Rectal smooth muscle tissue (tissue), 1 donor: Measurements from ENCODE around the gene BMP4.

Source experiments
- H3K27ac ChIP-seq: one replicate; pipeline ENCODE4 v1.7.0; 2013; ENCODE audit warnings: low read depth, low read length, inconsistent platforms
- H3K27me3 ChIP-seq: one replicate; pipeline ENCODE4 v1.7.0; 2013; ENCODE audit warnings: low read length; ENCODE audit not compliant: control insufficient read depth, insufficient read depth
- H3K36me3 ChIP-seq: one replicate; pipeline ENCODE4 v1.7.0; 2013; ENCODE audit warnings: low read length; ENCODE audit not compliant: control insufficient read depth, insufficient read depth
- H3K4me1 ChIP-seq: one replicate; pipeline ENCODE4 v1.7.0; 2013; ENCODE audit warnings: low read length; ENCODE audit not compliant: control insufficient read depth, insufficient read depth
- H3K4me3 ChIP-seq: one replicate; pipeline ENCODE4 v1.7.0; 2013; ENCODE audit warnings: low read length
- H3K9ac ChIP-seq: one replicate; pipeline ENCODE4 v1.7.0; 2013; ENCODE audit warnings: low read length

The BMP4 gene

DNA sequence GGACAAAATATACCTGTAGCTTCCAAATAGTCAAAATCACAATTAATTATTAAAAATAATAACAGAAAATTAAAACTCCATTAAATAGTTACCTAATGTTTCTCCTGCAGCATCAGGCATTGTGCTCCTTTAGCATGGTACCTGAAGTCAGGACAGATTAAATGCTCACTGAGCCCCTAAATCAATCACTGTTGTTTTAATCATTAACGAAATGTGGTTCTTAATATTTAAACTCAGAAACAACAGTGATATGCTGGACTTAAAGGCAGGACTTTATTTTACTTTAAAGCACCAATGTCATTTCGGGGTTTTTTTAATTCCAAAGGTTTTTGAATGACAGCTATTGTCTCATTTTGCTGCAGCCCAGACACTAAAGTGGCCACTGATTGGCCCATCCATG, 2.0 kb upstream of the BMP4 start:
- H3K36me3 ChIP-seq, result no peaks in the 10 kb centered on the region
- no peaks in the 10 kb centered on the region for H3K4me1 ChIP-seq
- H3K9ac ChIP-seq, result no peak overlapping the region
- no peak overlapping the region for H3K27ac ChIP-seq
- no peak overlapping the region for H3K4me3 ChIP-seq
- H3K27me3 ChIP-seq, result peaks cover 17% of the 10 kb centered on the region

- Histone ChIP-seq H3K9ac (no peak overlapping the region), H3K27ac (no peak overlapping the region), H3K36me3 (no peaks in the 10 kb centered on the region), H3K27me3 (peaks cover 15% of the 10 kb centered on the region), H3K4me3 (no peak overlapping the region), H3K4me1 (no peaks in the 10 kb centered on the region)
Measured at GRCh38 chr14:53957739-53958138, 1.1 kb upstream of the BMP4 start.

DNA sequence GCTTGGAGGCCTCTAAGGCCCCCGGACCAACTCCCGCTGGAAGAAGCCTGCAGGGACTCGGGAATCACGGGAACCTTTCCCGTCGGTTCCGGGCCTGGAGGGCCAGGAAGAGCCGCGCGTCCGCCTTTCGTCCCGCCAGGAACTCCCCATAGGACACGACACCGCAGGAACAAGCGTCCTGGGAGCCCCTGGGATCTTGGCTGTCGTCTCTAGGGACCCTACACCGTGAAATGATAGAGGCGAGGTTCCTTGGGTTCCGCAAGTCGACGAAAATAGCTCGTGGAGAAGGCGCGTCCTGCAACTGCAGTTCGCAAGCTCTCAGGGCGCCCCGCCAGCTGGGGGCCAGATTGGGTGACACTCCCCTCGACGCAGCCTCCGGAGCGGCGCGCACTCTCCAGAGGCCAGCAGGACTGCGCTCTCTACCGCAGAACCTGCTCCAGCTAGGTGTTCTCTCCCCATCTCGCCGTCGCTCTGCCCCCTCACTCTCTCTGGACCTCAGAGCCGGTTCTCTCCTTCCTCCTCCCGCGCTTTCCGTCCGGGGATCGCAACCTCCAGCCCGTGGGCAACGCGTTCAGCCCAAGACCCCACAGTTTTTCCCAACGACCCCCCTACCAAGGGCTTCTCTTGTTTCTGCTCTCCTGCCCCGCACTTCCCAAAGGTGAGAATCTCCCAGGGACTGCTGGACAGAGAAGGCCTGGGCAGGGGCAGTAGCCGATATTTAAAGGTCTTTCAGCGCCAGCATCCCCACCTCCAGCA, 776 bp downstream of the BMP4 start:
- Histone ChIP-seq H3K36me3 (no peaks in the 10 kb centered on the region), H3K27ac (peak overlapping the region; percentile 31), H3K4me3 (peak overlapping the region; percentile 68), H3K27me3 (peaks cover 15% of the 10 kb centered on the region), H3K4me1 (no peaks in the 10 kb centered on the region), H3K9ac (no peak overlapping the region)

- H3K36me3 ChIP-seq, result peaks cover under 1% of the 10 kb centered on the region
- H3K9ac ChIP-seq, result no peak overlapping the region
- H3K4me3 ChIP-seq, result peak overlapping the region; percentile 68
- peaks cover 15% of the 10 kb centered on the region for H3K27me3 ChIP-seq
- peak overlapping the region; percentile 70 for H3K27ac ChIP-seq
- H3K4me1 ChIP-seq, result no peaks in the 10 kb centered on the region
Measured at GRCh38 chr14:53955229-53955556, 1.4 kb downstream of the BMP4 start.

DNA sequence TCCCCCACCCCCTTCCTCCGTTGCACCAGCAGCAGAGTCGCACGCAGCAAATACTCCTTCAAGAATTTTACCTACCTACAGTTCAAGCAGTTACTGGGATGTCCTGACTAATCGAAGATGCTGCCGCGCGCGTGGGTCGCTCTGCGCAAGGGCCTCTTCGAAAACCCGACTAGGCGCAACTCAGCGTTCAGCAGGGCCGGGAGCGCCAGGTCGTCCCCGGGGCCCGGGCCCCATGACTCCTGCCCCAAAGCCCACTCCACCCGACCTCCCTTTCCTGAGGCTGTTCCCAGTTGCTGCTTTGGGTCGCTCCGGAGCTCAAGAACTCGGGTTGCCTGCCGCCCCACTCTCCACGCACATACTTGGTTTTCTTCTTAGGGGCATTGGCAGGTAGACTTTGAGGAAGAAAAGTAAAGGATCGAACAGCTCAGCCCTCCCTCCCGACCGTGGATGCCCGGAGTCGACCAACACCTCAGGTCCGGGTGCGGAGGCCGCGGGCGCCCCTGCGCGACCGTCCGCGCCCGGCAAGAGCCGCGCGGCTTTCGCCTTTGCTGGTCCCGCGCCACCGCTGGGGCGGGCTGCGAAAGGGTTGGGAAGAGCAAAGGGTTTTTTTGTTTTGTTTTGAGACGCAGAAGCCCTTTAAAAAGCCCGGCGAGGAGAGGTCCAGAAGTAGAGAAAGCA, 1.9 kb downstream of the BMP4 start:
- Histone ChIP-seq H3K36me3 (peaks cover 2% of the 10 kb centered on the region), H3K4me3 (peak overlapping the region; percentile 68), H3K9ac (peak overlapping the region; percentile 38), H3K27me3 (peaks cover 15% of the 10 kb centered on the region), H3K27ac (peak overlapping the region; percentile 70), H3K4me1 (no peaks in the 10 kb centered on the region)

GRCh38 chr14:53953828-53954550, 2.6 kb downstream of the BMP4 start:
- peak overlapping the region; percentile 70 for H3K27ac ChIP-seq
- peaks cover 15% of the 10 kb centered on the region for H3K27me3 ChIP-seq
- no peaks in the 10 kb centered on the region for H3K4me1 ChIP-seq
- peak overlapping the region; percentile 68 for H3K4me3 ChIP-seq
- no peak overlapping the region for H3K9ac ChIP-seq
- H3K36me3 ChIP-seq, result peaks cover 2% of the 10 kb centered on the region

GRCh38 chr14:53953002-53953827, 3.4 kb downstream of the BMP4 start:
- peak overlapping the region; percentile 70 for H3K27ac ChIP-seq
- H3K4me3 ChIP-seq, result peak overlapping the region; percentile 71
- no peak overlapping the region for H3K9ac ChIP-seq
- no peaks in the 10 kb centered on the region for H3K4me1 ChIP-seq
- H3K36me3 ChIP-seq, result peaks cover 2% of the 10 kb centered on the region
- peaks cover 15% of the 10 kb centered on the region for H3K27me3 ChIP-seq

- peak overlapping the region; percentile 71 for H3K4me3 ChIP-seq
- H3K36me3 ChIP-seq, result peaks cover 2% of the 10 kb centered on the region
- H3K27me3 ChIP-seq, result peaks cover 15% of the 10 kb centered on the region
- H3K27ac ChIP-seq, result peak overlapping the region; percentile 38
- H3K4me1 ChIP-seq, result no peaks in the 10 kb centered on the region
- no peak overlapping the region for H3K9ac ChIP-seq
Measured at GRCh38 chr14:53952533-53952932, 4.1 kb downstream of the BMP4 start.

- Histone ChIP-seq H3K4me1 (no peaks in the 10 kb centered on the region), H3K4me3 (peak overlapping the region; percentile 71), H3K27me3 (peaks cover 15% of the 10 kb centered on the region), H3K9ac (no peak overlapping the region), H3K27ac (no peak overlapping the region), H3K36me3 (peaks cover 2% of the 10 kb centered on the region)
Measured at GRCh38 chr14:53951627-53952303, 4.9 kb downstream of the BMP4 start.

- Histone ChIP-seq H3K27ac (no peak overlapping the region), H3K9ac (no peak overlapping the region), H3K36me3 (peaks cover 2% of the 10 kb centered on the region), H3K4me3 (no peak overlapping the region), H3K4me1 (no peaks in the 10 kb centered on the region), H3K27me3 (peaks cover 13% of the 10 kb centered on the region)
Measured at GRCh38 chr14:53951243-53951626, 5.4 kb downstream of the BMP4 start.

DNA sequence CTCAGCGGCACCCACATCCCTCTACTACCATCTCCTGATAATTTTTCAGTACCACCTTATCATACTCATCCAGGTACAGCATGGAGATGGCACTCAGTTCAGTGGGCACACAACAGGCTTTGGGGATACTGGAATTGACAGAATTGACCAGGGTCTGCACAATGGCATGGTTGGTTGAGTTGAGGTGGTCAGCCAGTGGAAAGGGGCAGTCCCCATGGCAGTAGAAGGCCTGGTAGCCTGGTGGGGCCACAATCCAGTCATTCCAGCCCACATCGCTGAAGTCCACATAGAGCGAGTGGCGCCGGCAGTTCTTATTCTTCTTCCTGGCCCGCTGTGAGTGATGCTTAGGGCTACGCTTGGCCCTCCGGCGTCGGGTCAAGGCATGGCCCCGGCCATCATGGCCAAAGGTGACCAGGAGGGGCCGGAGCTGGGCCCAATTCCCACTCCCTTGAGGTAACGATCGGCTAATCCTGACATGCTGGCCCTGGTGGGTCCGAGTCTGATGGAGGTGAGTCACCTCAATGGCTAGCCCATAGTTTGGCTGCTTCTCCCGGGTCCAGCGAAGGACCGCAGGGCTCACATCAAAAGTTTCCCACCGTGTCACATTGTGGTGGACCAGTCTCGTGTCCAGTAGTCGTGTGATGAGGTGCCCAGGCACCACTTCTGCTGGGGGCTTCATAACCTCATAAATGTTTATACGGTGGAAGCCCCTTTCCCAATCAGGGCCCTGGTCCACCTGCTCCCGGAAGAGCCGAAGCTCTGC, 6.4 kb downstream of the BMP4 start:
- Histone ChIP-seq H3K36me3 (peaks cover 2% of the 10 kb centered on the region), H3K9ac (no peak overlapping the region), H3K27ac (no peak overlapping the region), H3K27me3 (peaks cover 10% of the 10 kb centered on the region), H3K4me3 (peak overlapping the region; percentile 20), H3K4me1 (no peaks in the 10 kb centered on the region)
